NCI-H446 treated with DMSO at 0.1 percent for 48 hours (cell line): ENCODE results near the gene CDK15.
"Not testable (repeated sequence)": the region's sequence is repeated elsewhere in the genome, so short reads cannot be mapped to it uniquely, and the experiment has no call there.

ENCODE experiments used
- DNase-seq: peaks from one replicate; lab custom pipeline; 2025; lab: John Stamatoyannopoulos, UW

CDK15 gene

DNA sequence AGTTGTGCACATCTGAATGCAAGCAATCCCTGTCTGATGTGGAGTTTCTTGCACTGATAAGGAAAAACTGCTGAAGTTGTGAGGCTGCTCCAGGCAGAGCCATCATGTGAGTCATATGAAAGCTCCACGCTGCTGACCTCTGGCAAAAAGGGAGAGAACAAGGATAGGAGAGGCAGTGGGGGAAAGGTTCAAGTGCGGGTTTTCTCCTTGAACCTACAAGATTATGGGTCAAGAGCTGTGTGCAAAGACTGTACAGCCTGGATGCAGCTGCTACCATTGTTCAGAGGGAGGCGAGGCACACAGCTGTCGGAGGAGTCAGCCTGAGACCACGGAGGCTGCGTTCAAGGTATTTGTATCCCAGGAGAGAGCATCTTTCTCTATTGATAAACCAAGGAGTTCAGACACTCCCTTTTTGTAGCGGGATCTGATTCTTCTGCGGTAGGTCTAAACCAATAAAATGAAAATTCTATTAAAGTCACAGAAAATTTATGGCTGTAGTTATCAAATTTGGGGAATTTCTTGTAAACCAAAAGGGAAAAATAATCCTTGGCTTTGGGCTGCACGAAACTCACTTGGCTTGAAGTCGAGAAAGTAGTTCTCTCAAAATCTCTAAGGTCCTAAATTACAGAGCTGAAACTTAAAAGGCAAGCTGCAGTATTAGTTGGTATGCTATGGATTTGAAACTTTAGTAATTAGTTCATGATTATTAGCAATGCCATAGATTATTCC lies at the start of gene CDK15:
CDK15 (plus strand) TSS at position 96 of the 729 bp plus-strand sequence; CDS start at position 224, 128 bp downstream.
- DNase-seq, result no peak

DNA sequence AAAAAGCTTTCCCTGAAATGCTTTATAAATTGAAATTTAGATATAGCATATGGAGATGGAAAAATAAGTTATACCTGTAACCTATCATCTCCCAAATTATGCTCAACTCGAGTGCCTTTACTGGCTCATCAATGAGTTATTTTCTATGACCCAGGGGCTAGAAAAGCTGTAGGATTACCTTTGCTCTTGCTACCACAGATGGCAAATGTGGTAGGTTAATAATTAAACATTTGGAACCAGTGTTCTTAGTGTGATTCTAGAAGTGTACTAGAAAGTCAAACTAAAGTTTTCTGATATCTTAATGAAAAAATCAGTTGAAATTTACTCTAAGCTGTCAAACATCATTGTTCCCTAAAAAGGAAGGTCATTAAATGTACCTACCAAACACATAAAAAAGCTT lies 48.1 kb upstream of the CDK15 start:
- DNase-seq, result no peak

DNA sequence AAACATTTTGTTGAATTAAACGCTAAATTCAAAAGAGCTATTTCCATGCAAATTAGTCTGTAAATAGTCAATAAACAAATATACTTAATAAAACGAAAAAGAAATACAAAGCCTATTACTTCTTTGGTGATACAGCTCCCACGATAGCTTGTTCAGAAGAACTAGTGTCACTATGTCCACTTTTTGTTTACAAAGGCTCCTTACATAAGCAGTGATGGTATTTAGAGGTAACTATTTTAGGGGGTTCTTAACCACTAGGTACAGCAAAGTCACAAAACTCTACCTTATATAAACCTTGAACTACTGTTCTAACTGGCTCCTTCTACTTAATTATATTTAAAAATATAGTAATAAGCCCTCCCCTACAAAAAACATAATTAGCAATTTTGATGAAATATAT lies 47.5 kb upstream of the CDK15 start:
- no peak for DNase-seq

- no peak for DNase-seq
These were observed 46.8 kb upstream of the CDK15 start for GRCh38 chr2:201759567-201759966.

DNA sequence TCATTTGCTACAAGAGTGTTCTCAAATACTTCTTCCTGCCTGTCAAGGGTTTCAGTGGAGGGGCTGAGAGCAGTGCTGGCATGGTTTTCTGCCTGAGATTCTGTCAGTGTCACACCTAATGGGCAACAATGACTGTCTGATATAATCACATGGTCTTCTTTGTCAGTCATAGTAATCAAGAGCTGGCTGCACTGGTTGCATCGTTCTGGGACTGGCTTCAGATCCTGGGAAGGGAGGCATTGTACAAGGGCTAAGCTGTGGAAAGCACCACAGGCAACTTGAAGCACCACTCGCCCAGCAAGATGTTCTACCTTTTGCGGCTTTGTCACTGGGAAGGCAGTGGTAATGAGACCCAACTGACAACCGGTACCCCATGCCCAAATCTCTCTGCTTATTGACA lies 45.2 kb upstream of the CDK15 start:
- DNase-seq, result no peak

DNA sequence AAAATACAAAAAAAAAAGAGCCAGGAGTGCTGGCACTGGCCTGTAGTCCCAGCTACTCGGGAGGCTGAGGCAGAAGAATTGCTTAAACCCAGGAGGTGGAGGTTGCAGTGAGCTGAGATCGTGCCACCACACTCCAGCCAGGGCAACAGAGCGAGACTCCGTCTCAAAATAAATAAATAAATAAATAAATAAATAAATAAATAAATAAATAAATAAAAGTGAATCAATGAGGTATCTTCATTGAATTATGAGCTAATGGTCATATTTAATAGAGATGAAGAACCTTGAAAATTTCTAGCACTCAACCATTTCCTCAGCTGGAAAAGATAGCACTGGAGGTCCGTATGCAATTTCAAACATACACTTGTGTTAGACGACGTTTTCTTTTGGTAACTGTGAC lies 41.9 kb upstream of the CDK15 start:
- not testable (repeated sequence) for DNase-seq

DNA sequence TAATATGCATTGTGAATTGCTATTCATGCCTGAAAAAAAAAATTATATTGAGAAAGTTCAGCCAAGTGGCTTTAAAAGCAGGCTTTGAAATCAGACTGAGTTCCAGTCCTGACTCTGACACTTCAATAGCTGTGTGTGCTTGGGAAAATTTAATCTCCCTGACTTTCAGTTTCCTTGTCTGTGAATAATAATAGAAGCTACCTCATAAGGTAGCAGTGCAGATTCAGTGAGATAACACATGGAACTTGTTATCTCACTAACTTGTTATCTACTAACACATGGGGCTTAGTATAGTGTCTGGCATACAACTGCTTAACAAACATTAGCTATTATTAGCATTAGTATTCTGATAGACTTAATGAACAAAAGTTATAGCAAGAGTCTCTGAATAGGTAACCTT lies 40.5 kb upstream of the CDK15 start:
- no peak for DNase-seq

DNA sequence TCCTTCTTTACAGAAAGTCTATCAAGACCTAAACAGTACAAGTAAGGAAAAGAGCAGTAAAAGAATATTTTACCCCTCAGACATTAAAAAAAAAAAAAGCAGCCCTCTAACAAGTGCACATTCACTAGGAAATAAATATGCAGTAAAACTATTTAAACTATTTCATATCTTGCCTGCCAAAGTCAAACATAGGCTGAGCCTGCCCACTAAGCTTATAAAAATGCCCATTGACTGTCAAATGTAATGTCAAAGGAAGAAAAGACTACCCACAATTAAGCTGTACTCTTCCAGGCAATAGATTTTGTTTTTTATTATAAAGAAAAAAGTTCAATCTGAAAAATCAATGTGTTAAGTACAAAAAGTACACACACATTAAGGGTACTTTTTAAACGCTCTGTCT lies 37.4 kb upstream of the CDK15 start:
- no peak for DNase-seq

DNA sequence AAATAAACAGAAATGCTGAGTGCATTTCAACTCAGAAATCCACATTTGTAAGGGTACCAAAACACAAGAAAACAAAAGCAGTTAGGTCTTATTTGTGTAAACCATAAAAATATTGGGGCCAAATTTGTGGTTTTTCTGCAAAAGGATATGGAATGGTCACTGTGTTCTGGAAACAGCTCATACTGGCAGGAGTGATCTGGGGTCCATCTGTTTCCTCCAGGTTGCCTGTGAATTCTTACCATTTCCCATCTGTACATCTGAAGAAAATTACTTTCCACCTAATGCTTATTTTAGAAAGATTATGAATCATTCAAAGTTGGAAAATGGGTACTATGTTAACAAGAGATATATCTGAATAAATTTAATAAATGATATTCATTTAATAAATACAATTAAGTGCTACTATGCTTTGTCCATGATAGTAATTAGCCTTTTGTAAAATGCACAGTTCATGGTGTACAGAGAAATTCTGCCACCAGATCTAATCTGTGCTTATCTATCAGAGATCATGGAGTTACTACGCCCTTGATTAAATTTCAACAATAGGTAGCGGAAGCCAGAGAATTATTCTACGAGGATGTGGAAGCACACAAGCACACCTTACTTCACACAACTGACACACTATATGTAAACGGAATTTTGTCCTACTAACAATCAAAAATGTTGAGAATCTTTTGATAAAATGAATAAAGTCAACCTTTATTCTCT lies 36.5 kb upstream of the CDK15 start:
- no peak for DNase-seq

DNA sequence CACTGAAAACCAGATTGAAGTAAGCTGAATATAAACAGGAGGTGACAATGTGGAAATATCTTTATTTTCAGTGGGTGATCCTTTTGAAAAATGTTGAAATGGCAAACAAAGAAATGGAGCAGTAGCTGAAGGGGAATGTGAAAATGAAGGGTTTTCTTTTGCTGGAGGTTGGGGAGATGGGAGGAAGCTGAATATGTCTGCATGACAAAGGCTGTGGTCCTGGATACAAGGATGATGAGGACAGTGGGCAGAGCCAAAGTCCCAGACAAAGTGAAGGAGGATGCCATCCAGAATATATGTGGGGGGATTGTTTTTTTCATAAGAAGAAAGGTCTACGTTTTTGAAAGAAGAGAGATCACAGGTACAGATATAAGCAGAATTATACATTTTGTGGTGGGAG lies 32.3 kb upstream of the CDK15 start:
- DNase-seq, result no peak

DNA sequence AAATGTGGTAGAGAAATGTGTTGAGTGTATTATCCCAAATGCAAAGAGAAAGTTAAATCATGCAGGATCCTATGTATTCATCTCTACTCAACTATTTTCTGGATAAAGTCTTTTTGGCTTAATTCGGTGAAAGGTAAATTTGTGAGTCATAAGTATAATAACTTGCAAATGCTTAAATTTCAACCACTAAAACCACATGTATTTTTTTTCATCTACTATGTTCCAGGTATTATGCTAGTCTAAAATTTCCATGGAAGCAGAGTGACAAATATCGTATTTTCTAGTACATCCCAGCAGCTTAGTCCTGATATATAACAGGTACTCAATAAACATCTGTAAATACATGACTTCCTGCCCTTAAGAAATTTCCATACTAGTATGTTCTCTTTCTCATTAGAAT lies 31.8 kb upstream of the CDK15 start:
- DNase-seq, result no peak

GRCh38 chr2:201775326-201775725 lies 31.0 kb upstream of the CDK15 start:
- no peak for DNase-seq

DNA sequence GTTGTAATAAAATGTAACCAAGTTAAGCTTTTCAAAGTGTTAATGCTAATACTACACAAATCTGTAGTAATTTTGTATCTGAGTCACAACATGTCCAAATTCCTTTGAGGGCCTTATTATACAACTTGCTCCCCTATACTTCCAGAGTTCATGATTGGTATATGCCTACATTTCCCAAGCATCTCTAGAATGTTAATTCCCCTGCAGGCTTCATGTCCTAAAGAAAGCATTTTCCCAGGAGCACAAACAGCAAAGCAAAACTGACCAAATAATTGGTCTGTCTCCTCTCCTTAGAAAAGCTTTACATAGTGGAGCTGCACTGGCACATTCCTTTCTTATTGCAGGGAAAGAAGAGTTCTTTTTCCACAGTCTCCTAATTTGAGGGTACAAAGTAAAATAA lies 29.3 kb upstream of the CDK15 start:
- no peak for DNase-seq

DNA sequence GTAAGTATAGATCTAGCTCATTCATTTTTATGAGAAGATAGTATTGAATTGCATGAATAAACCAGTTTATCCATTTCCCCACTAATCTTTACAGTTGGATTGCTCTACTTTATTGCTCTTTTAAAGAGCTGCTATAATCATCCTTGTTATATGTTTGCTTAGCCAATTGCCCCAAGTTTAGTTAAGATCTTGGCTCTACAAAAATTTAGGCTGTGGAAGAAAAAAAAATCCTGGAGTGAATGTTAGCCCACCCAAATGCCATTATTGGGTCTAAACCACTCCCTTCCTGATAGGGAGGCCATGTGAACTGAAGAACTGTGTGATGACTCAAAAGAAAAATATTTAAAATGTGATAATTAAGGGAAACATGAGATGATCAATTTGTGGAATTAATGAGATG lies 28.5 kb upstream of the CDK15 start:
- DNase-seq, result peak; percentile 12

- no peak for DNase-seq
These were observed 26.2 kb upstream of the CDK15 start for GRCh38 chr2:201779901-201780673.

GRCh38 chr2:201780674-201781493 lies 25.5 kb upstream of the CDK15 start, which contains the start of gene ALS2:
Gene ALS2, minus strand, starts transcription at chr2:201780933. Its CDS starts 12,048 bp downstream, at chr2:201768885.
- DNase-seq, result peak; percentile 93

GRCh38 chr2:201781557-201782051 lies 24.7 kb upstream of the CDK15 start:
- DNase-seq, result no peak

DNA sequence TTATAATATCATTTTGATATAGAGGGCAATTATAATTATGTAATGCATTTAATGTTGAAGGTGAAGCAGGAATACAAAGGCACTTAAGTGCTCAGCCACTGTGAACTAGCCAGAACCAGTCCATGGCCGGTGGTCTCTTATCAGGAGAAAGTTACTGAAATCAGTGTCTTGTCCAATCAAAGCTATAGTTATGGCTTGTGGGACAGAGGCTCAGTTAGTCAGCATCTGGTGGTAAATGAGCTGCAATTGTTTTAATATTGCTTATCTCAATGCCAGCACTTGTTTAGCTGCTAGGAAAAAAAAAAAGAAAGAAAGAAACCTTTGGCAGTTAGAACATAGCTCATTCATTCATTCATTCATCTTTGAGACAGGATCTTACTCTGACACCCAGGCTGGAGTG lies 21.8 kb upstream of the CDK15 start:
- DNase-seq, result no peak

DNA sequence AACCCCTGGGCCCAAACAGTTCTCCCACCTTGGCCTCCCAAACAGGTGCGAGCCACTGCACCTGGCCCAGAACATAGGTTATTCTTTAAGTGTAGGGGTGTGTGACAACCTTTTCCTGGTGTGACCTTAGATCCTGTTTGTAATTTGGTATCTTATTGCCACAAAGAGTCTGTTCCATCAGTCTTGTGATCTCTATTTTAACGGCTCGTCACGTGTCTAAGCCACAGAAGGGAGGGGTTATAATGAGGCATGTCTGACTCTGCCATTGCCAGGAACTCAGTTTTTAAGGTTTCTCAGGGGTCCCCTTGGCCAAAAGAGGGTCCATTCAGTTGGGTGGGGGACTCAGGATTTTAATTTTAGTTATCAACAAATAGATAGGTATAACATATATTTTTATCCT lies 21.2 kb upstream of the CDK15 start:
- DNase-seq, result no peak

DNA sequence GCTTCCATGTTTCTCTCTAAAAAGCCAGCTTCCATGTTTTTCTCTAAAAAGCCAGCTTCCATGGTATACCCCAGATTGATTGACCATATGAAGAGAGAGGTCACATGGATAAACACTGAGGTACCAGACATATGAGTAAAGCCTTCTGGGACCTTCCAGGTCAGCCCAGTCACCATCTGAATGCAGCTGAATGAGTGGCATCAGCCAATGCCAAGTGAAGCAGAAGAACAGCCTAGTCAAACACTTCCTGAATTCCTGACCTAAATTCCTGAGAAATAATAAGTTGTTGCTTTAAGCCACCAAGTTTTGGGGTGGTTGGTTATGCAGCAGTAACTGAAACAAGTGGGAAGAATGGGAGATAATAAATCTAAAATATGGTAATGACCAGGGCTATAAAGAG lies 19.9 kb upstream of the CDK15 start:
- no peak for DNase-seq

- DNase-seq, result no peak
These were observed 18.0 kb upstream of the CDK15 start for GRCh38 chr2:201788371-201788770.

DNA sequence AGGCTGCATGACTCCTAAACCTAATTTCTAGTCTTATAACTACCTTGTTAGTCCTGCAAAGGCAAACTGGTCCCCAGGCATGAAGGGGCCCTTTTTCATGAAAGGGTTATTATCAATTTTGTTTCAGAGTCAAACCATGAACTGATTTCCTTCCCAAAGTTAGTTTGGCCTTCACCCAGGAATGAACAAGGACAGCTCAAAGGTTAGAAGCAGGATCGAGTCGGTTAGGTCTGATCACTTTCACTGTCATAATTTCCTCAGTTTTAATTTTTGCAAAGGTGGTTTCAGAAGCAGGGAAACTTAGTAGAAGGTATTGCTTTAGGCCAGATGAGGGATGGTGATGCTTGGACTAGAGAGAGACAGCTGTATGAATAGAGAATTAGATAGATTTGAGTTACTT lies 16.9 kb upstream of the CDK15 start:
- no peak for DNase-seq
